Endothelial cell of umbilical vein (primary cell): Measurements from ENCODE around the gene PSME3IP1.

Source experiments
- EZH2 ChIP-seq: IDR thresholded peaks from 2 replicates; pipeline ENCODE4 v1.6.1; 2012; ENCODE audit warnings: borderline replicate concordance, low read depth, mild to moderate bottlenecking, moderate library complexity, low read length, inconsistent platforms; ENCODE audit not compliant: severe bottlenecking
- MYC ChIP-seq: IDR thresholded peaks from one replicate; pipeline ENCODE4 v1.6.1; 2011; ENCODE audit warnings: mild to moderate bottlenecking, low read depth, low read length
- POLR2A ChIP-seq: IDR thresholded peaks from 2 replicates; pipeline ENCODE4 v1.6.1; 2012; ENCODE audit warnings: low read depth, mild to moderate bottlenecking, control low read depth, low read length
- POLR2AphosphoS5 ChIP-seq: IDR thresholded peaks from 2 replicates; pipeline ENCODE4 v1.6.1; 2012; ENCODE audit warnings: low read depth, mild to moderate bottlenecking, control low read depth, low read length, moderate library complexity; ENCODE audit not compliant: insufficient read depth
- TF ChIP-seq, protein P1 (sequence below), 2 donors: IDR thresholded peaks; 1 replicate in 1 of 2; 2 replicates in 1 of 2; pipeline ENCODE4 v1.5.1; 2011; ENCODE audit warnings: low read length in 2 of 2, mild to moderate bottlenecking in 2 of 2, moderate library complexity in 2 of 2, control low read depth in 1 of 2, inconsistent platforms in 1 of 2, low read depth in 1 of 2; ENCODE audit not compliant: insufficient read depth in 1 of 2; ENCODE audit errors: extremely low read depth in 1 of 2

DNA sequence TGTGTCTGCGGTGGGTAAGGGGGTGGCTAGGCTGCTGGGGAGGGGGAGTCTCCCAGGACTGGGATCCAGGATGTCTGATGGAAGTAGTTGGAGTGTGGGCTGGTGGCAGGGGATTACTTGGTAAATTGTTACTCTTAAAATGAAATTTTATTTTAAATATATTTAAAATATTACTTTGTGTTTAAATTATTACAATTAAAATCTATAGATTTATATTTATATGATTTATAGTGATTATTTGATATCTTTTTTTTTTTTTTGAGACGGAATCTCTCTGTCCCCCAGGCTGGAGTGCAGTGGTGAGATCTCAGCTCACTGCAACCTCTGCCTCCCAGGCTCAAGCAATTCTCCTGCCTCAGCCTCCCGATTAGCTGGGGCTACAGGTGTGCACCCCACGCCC is 74.9 kb downstream of the PSME3IP1 start:
- TF ChIP-seq, protein P1, sequence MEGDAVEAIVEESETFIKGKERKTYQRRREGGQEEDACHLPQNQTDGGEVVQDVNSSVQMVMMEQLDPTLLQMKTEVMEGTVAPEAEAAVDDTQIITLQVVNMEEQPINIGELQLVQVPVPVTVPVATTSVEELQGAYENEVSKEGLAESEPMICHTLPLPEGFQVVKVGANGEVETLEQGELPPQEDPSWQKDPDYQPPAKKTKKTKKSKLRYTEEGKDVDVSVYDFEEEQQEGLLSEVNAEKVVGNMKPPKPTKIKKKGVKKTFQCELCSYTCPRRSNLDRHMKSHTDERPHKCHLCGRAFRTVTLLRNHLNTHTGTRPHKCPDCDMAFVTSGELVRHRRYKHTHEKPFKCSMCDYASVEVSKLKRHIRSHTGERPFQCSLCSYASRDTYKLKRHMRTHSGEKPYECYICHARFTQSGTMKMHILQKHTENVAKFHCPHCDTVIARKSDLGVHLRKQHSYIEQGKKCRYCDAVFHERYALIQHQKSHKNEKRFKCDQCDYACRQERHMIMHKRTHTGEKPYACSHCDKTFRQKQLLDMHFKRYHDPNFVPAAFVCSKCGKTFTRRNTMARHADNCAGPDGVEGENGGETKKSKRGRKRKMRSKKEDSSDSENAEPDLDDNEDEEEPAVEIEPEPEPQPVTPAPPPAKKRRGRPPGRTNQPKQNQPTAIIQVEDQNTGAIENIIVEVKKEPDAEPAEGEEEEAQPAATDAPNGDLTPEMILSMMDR (IDR thresholded peaks at IDR 0.05; ENCODE audit: extremely low read depth in 1 of 2, insufficient read depth in 1 of 2, low read depth in 1 of 2, low read length in 2 of 2), result no peak
- TF ChIP-seq POLR2A (no peak), EZH2 (no peak), POLR2AphosphoS5 (no peak), MYC (no peak)
